Activated B cell treated with CpG ODN at 0.5 μM for 24 hours (primary cell): Measurements from ENCODE around the gene SMIM41. TPM values are rescaled to one million over a fixed set of nuclear protein-coding genes. Genes with fewer than 3 reads are reported as not detected.

Experiments used
- ATAC-seq: fragments of 200-7000 bp; cut with Tn5 transposase; one replicate; pipeline ENCODE4 v1.10.0; 2021; ENCODE audit warnings: low read depth, mild to moderate bottlenecking, moderate library complexity
- CTCF ChIA-PET: fragments of 350-600 bp; sonication (Branson Sonifier 250); formaldehyde crosslinking; loops from one replicate; lab custom pipeline; 2021; ENCODE audit warnings: antibody characterized with exemption; lab: Charles Lee
- POLR2A ChIA-PET: fragments of 350-600 bp; sonication (Branson Sonifier 250); formaldehyde crosslinking; loops from one replicate; lab custom pipeline; 2021; ENCODE audit warnings: antibody characterized with exemption; lab: Charles Lee
- DNase-seq: peaks from one replicate; pipeline ENCODE4 v3.0.0; 2022
- H3K27ac Mint-ChIP-seq: one replicate; pipeline ENCODE4 v1.8.0; 2020; ENCODE audit warnings: mixed read lengths
- H3K27me3 Mint-ChIP-seq: one replicate; pipeline ENCODE4 v1.8.0; 2021; ENCODE audit warnings: mixed read lengths
- H3K36me3 Mint-ChIP-seq: one replicate; pipeline ENCODE4 v1.8.0; 2021; ENCODE audit warnings: low read depth, mixed read lengths
- H3K4me1 Mint-ChIP-seq: one replicate; pipeline ENCODE4 v1.8.0; 2021; ENCODE audit warnings: mixed read lengths
- H3K4me3 Mint-ChIP-seq: one replicate; pipeline ENCODE4 v1.8.0; 2020; ENCODE audit warnings: mild to moderate bottlenecking, mixed read lengths
- H3K9me3 Mint-ChIP-seq: one replicate; pipeline ENCODE4 v1.8.0; 2020; ENCODE audit warnings: mixed read lengths
- intact Hi-C: fragments of 100-400 bp; cut with micrococcal nuclease; formaldehyde crosslinking; loops from one replicate; pipeline ENCODE4 v1.15.1; 2024
- total RNA-seq: library from RNA; stranded (reverse); gene quantifications from 2 replicates; pipeline ENCODE4 v1.2.3, GENCODE V29; 2022
- TF ChIP-seq, protein P1 (sequence below): fragments of 200-600 bp; IDR thresholded peaks from one replicate; pipeline ENCODE4 v1.8.0; 2022; ENCODE audit warnings: antibody characterized with exemption, mild to moderate bottlenecking

SMIM41 gene
- total RNA-seq, 1 donor from 2014 or later: not detected

DNA sequence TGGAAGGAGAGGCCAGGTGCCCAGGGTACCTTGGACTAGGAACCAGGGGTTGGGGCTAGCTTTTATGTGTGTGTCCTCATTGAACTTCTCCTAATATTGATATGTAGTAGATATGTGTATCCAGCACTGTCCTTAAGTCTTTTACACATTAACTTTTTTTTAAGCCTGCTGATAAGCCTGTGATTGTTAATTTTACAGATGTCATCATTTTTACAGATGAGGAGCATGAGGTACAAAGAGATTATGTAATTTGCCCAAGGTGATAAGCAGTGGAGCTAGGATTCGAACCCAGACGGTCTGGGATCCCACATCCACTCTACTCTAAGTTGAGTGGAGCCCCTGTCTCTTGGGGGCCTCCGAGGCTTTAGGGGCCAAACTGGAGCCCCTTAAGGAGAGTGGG is 38.5 kb upstream of the SMIM41 start:
- POLR2A ChIA-PET: interaction anchor here (1.9 to 6.6 kb wide), 3 partner anchors 8 to 29 kb away, joined by 6 to 94 read pairs (median 9); partner anchors contain the start of genes ATG101 and NR4A1
- Mint-ChIP-seq H3K9me3 (no peaks in the 10 kb centered on the region), H3K27ac (no peak overlapping the region), H3K36me3 (peaks cover 17% of the 10 kb centered on the region), H3K4me1 (peaks cover 72% of the 10 kb centered on the region), H3K4me3 (no peak overlapping the region), H3K27me3 (no peaks in the 10 kb centered on the region)
- DNase-seq: no peak
- no peak for ATAC-seq
- intact Hi-C loops: no loop called here
- TF ChIP-seq, protein P1, sequence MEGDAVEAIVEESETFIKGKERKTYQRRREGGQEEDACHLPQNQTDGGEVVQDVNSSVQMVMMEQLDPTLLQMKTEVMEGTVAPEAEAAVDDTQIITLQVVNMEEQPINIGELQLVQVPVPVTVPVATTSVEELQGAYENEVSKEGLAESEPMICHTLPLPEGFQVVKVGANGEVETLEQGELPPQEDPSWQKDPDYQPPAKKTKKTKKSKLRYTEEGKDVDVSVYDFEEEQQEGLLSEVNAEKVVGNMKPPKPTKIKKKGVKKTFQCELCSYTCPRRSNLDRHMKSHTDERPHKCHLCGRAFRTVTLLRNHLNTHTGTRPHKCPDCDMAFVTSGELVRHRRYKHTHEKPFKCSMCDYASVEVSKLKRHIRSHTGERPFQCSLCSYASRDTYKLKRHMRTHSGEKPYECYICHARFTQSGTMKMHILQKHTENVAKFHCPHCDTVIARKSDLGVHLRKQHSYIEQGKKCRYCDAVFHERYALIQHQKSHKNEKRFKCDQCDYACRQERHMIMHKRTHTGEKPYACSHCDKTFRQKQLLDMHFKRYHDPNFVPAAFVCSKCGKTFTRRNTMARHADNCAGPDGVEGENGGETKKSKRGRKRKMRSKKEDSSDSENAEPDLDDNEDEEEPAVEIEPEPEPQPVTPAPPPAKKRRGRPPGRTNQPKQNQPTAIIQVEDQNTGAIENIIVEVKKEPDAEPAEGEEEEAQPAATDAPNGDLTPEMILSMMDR: no peak
- CTCF ChIA-PET: interaction anchor here (1.0 to 2.3 kb wide), 4 partner anchors 10 to 41 kb away, joined by 4 to 14 read pairs (median 4); partner anchors contain the start of gene NR4A1

DNA sequence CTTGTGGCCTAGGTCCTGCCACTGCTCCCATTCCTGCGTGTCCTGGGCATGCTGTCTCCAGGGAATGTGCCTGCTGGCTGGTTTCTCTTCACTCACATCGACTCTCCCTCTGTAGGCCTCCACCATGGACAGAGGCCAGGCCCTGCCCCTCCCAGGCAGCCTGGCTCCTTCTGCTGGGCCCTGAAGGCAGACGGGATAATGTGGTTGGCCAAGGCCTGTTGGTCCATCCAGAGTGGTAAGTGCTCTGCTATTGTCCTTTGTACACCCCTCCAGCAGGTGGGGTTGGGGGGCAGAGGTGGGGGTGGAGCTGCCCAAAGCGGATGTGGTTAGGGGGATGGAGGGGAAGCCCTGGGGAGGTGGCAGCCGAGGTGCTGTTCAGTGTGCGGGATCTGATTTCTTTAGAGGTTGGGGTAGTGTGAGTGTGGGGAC is 37.8 kb upstream of the SMIM41 start:
- Mint-ChIP-seq H3K4me3 (peak overlapping the region; percentile 73), H3K27ac (peak overlapping the region; percentile 74), H3K9me3 (no peaks in the 10 kb centered on the region), H3K4me1 (peaks cover 71% of the 10 kb centered on the region), H3K27me3 (no peaks in the 10 kb centered on the region), H3K36me3 (peaks cover 17% of the 10 kb centered on the region)
- ATAC-seq (peak; percentile 65), DNase-seq (peak; percentile 49)
- intact Hi-C loops: loop anchor here (1.0 kb wide), 1 partner anchor 9 kb away; no protein-coding TSS in a partner anchor
- POLR2A ChIA-PET: interaction anchor here (1.1 to 6.6 kb wide), 4 partner anchors 9 to 28 kb away, joined by 3 to 94 read pairs (median 8); partner anchors contain the start of genes ATG101 and NR4A1
- CTCF ChIA-PET: interaction anchor here (1.1 to 2.3 kb wide), 3 partner anchors 9 to 77 kb away, joined by 4 to 14 read pairs (median 5); partner anchors contain the start of gene NR4A1
- TF ChIP-seq, protein P1: no peak

DNA sequence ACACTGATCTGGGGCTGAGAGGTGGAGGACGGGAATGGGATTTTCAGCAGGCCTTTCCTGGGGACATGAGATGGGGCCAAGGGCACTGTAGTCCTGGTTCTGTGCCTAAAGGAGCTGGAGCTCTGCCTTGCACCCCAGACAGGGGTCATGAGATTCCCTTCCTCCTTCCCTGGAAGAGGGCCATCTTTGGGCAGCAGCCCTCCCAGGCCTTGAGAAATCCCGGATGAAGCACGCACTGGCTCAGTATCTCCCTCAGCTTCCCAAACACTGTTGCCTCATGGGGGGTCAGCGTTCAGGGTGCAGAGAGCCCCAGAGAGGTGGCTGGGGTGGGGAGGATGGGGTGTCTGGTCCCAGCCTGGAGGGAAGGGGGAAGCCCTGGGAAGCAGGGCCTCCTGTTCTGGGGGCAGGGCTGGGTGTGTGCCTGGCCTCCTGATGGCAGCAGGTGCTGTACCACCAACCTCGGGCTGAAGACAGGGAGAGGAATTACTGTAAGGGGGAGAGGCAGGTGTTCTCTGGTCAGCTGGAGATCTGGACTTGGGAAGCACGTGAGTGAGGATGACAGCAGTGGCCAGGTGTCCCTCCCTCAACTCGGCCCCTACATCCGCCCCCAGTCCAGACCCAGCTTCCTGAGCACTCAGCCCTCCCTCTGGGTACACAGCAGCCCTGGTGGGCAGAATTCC is 36.7 kb upstream of the SMIM41 start:
- peak overlapping the region; percentile 50 for H3K27ac Mint-ChIP-seq
- H3K4me1 Mint-ChIP-seq: peaks cover 69% of the 10 kb centered on the region
- peaks cover 17% of the 10 kb centered on the region for H3K36me3 Mint-ChIP-seq
- no peaks in the 10 kb centered on the region for H3K27me3 Mint-ChIP-seq
- H3K9me3 Mint-ChIP-seq: no peaks in the 10 kb centered on the region
- TF ChIP-seq, protein P1: no peak
- intact Hi-C loops: loop anchor here (1.0 kb wide), 1 partner anchor 7 kb away; no protein-coding TSS in a partner anchor
- DNase-seq (no peak), ATAC-seq (no peak)
- ChIA-PET CTCF (interaction anchor here (1.6 to 2.3 kb wide), 3 partner anchors 8 to 18 kb away, joined by 5 to 14 read pairs (median 6); partner anchors contain the start of gene NR4A1), POLR2A (interaction anchor here (0.6 to 6.6 kb wide), 4 partner anchors 8 to 1416 kb away, joined by 3 to 94 read pairs (median 4); partner anchors contain the start of gene NR4A1)
- no peak overlapping the region for H3K4me3 Mint-ChIP-seq

DNA sequence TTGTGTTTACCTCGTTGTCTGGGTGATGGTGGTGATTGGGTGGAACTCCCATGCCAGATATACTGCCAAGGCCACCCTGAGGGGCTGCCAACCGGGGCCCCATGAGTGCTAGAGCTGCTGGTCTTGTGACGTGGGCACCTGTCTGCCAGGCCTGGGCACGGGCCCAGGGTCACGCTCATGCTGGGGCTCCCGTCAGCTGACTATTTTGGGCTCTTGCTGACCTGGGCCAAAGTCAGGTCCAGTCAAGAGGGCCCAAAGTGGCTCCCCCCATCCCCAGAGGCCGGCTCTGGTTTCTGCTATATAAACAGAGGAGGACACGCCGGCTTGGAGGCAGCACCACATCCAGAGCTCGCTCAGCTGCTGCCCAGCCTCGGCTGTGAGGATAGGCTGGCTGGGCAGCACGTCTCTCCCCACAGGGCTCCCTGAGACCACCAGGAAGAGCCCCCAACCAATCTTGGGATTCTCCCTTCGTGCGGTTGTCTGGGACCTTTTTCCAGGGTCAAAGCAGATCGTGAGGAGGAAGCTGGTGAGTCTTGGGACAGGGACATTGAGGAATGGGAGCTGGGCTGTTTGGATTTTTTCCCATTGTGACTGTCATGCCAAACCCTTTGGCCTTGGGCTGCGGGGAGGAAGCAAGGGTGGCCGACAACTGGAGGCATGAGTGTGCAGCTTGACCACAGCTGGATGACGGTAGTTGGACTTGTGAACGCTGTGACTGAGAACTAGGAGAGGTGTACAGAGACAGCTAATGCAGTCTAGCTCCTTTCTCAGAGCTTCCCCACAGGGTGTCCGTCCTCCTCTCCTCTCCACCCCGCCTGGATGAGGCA is 35.9 kb upstream of the SMIM41 start:
- DNase-seq (no peak), ATAC-seq (no peak)
- intact Hi-C loops: no loop called here
- ChIA-PET POLR2A (interaction anchor here (0.7 kb wide), 1 partner anchor 11 kb away, joined by 3 read pairs; no protein-coding TSS in a partner anchor), CTCF (interaction anchor here (1.2 to 1.8 kb wide), 4 partner anchors 11 to 73 kb away, joined by 3 to 6 read pairs (median 4); no protein-coding TSS in a partner anchor)
- peaks cover 62% of the 10 kb centered on the region for H3K4me1 Mint-ChIP-seq
- H3K27ac Mint-ChIP-seq: no peak overlapping the region
- H3K4me3 Mint-ChIP-seq: no peak overlapping the region
- no peaks in the 10 kb centered on the region for H3K9me3 Mint-ChIP-seq
- peaks cover 17% of the 10 kb centered on the region for H3K36me3 Mint-ChIP-seq
- TF ChIP-seq, protein P1: no peak
- no peaks in the 10 kb centered on the region for H3K27me3 Mint-ChIP-seq
